Measurements from ENCODE around the gene MBTD1.

MBTD1 gene

GRCh38 chr17:51263006-51263405, 3.2 kb upstream of the MBTD1 start:
- no peaks in the 10 kb centered on the region for H3K9me3 Mint-ChIP-seq
- peaks cover 34% of the 10 kb centered on the region for H3K4me1 Mint-ChIP-seq
- peak overlapping the region; percentile 68 to 77 (median 75) for H3K4me3 Mint-ChIP-seq
- no peaks in the 10 kb centered on the region for H3K27me3 Mint-ChIP-seq (ENCODE audit: low read depth)
- peaks cover 48% of the 10 kb centered on the region for H3K36me3 Mint-ChIP-seq (ENCODE audit: low read depth)
- peak overlapping the region in 2 of 3 experiments; percentile 16 to 52 for H3K27ac Mint-ChIP-seq
- TF ChIP-seq, protein P1, sequence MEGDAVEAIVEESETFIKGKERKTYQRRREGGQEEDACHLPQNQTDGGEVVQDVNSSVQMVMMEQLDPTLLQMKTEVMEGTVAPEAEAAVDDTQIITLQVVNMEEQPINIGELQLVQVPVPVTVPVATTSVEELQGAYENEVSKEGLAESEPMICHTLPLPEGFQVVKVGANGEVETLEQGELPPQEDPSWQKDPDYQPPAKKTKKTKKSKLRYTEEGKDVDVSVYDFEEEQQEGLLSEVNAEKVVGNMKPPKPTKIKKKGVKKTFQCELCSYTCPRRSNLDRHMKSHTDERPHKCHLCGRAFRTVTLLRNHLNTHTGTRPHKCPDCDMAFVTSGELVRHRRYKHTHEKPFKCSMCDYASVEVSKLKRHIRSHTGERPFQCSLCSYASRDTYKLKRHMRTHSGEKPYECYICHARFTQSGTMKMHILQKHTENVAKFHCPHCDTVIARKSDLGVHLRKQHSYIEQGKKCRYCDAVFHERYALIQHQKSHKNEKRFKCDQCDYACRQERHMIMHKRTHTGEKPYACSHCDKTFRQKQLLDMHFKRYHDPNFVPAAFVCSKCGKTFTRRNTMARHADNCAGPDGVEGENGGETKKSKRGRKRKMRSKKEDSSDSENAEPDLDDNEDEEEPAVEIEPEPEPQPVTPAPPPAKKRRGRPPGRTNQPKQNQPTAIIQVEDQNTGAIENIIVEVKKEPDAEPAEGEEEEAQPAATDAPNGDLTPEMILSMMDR (IDR thresholded peaks at IDR 0.05; ENCODE audit: unreplicated experiment in 3 of 3) = no peak

DNA sequence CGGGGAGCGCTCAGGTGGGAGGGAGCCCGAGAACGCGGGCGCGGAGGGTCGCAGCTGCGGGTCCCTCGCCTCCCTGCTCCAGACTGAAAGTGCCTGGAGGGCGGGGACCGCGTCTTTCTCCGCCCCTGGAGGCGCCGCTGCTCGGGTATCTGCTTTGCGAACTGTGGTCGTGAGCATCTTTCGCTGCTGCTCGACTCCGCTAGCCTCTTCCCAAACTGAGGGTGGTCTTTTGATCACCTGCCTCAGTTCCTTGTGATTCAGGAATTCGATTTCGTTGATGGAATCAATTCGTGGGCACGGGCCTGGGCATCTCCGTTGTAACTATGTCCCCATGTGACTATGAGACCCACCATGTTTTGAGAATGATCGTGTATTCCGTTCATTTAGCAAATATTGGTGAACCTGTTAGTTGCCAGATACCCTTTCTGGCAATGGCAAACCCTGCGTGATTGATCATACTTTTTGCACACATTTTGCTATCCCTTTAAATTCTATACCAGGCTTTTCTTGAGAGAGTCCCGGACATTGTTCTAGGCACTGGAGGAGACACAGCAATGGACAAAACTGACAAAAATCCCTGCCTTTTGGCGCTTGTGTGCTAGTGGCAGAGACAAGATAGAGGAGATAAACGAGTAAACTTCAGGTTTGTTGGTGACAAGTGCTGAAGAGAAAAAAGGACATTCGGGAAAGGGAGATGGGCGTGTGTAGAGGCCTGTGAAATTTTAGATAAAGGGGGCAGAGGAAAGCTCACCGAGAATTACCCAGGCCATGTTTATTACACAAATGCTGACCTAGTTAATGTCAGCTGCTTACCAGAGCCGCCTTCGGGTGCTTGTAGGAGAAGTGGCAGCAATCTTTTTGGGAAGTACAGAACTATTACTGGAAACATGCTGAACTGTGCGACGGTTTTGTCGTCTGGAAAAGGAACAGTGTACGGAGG, 1.4 kb upstream of the MBTD1 start:
- Mint-ChIP-seq H3K27me3 (ENCODE audit: low read depth) (no peaks in the 10 kb centered on the region), H3K36me3 (ENCODE audit: low read depth) (peaks cover 44% of the 10 kb centered on the region), H3K9me3 (no peaks in the 10 kb centered on the region), H3K4me1 (peaks cover 49% of the 10 kb centered on the region), H3K4me3 (peak overlapping the region; percentile 95 to 98 (median 95)), H3K27ac (peak overlapping the region; percentile 20 to 100 (median 48))
- TF ChIP-seq, protein P1 (IDR thresholded peaks at IDR 0.05; ENCODE audit: unreplicated experiment in 3 of 3) = no peak

DNA sequence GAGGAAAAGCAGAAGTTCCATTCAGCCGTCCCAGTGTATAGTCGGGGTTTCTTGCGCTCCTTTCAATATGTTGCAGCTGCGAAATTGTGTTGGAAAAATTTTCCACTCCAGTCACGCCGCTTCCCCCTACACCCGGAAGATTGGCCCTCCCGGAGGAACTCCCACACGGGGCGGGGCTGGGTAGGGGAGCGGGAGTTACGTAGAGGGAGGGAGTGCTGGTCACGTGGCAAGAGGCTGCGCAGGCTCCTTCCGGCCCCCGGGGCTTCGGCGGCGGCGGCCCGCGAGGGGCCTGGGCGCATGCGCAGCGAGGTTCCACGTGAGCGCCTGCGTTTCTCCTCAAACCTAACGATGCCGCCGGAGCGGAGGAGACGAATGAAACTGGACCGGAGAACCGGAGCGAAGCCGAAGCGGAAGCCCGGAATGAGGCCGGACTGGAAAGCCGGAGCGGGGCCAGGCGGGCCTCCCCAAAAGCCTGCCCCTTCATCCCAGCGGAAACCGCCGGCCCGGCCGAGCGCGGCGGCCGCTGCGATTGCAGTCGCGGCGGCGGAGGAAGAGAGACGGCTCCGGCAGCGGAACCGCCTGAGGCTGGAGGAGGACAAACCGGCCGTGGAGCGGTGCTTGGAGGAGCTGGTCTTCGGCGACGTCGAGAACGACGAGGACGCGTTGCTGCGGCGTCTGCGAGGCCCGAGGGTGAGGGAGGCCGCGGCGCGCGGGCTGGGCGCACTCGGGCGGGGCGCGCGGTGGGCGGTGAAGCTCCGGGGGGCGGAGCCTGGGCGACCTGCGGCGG, 581 bp upstream of the MBTD1 start, which contains the start of gene UTP18:
Gene UTP18 (plus strand): TSS at position 310 of the 787 bp plus-strand sequence. CDS start 39 bp downstream, at position 349.
- H3K36me3 Mint-ChIP-seq (ENCODE audit: low read depth) = peaks cover 42% of the 10 kb centered on the region
- H3K27ac Mint-ChIP-seq = peak within 1 kb of the TSS; percentile 100
- H3K4me3 Mint-ChIP-seq = peak within 1 kb of the TSS; percentile 95 to 98 (median 95)
- no peaks in the 10 kb centered on the region for H3K9me3 Mint-ChIP-seq
- H3K27me3 Mint-ChIP-seq (ENCODE audit: low read depth) = no peaks in the 10 kb centered on the region
- peaks cover 55% of the 10 kb centered on the region for H3K4me1 Mint-ChIP-seq
- TF ChIP-seq, protein P1 (IDR thresholded peaks at IDR 0.05; ENCODE audit: unreplicated experiment in 3 of 3) = no peak

GRCh38 chr17:51258756-51259563, 889 bp downstream of the MBTD1 start:
- peaks cover 55% of the 10 kb centered on the region for H3K4me1 Mint-ChIP-seq
- H3K36me3 Mint-ChIP-seq (ENCODE audit: low read depth) = peaks cover 42% of the 10 kb centered on the region
- peak overlapping the region; percentile 94 to 100 (median 100) for H3K27ac Mint-ChIP-seq
- H3K9me3 Mint-ChIP-seq = no peaks in the 10 kb centered on the region
- H3K4me3 Mint-ChIP-seq = peak overlapping the region; percentile 95 to 98 (median 95)
- no peaks in the 10 kb centered on the region for H3K27me3 Mint-ChIP-seq (ENCODE audit: low read depth)
- TF ChIP-seq, protein P1 (IDR thresholded peaks at IDR 0.05; ENCODE audit: unreplicated experiment in 3 of 3) = no peak
